Keratinocyte (primary cell): Measurements from ENCODE around the gene GNB3.

Experiments
- EZH2 ChIP-seq: IDR thresholded peaks from one replicate; pipeline ENCODE4 v1.6.1; 2012; ENCODE audit warnings: inconsistent platforms, mild to moderate bottlenecking, low read length, moderate library complexity
- TF ChIP-seq, protein P1 (sequence below), 3 experiments: IDR thresholded peaks in 1 of 3; conservative IDR thresholded peaks in 1 of 3; optimal IDR thresholded peaks in 1 of 3; 2 replicates in 2 of 3; 3 replicates in 1 of 3; pipeline versions ENCODE3 to v1.5.1; 2011; ENCODE audit warnings: low read length in 3 of 3, mild to moderate bottlenecking in 3 of 3, moderate library complexity in 2 of 3, control low read depth in 1 of 3, inconsistent platforms in 1 of 3; ENCODE audit not compliant: insufficient read depth in 2 of 3; ENCODE audit errors: extremely low read depth in 1 of 3

DNA sequence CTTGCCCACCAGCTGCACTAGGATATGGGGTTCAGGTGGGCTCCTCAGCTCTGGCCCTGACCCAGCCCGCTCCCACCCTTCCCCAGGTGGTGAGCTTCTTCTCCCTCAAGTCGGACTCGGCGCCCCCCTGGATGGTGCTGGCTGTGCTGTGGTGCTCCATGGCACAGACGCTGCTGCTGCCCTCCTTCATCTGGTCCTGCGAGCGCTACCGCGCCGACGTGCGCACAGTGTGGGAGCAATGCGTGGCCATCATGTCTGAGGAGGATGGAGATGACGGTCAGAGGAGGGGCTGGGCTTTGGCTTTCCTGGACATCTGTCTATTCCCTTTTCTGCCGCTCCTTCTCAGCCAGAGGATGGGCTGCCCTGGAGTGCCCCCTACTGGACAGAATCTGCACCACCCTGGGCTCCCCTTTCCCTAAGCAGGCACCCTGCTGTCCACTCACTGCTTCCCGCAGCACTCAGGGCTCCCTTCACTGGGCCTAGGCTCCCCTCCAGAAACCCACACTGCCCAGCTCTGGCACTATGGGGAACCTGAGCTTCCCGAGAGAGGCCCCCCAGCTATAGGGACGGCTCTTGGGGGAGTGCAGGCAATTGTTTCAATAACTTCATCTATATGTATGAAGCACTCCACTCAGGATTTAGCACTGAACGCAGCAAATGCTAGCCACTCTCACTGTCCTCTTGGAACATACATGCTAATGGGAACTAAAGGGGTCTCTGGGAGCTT lies 15.2 kb upstream of the GNB3 start:
- TF ChIP-seq, protein P1, sequence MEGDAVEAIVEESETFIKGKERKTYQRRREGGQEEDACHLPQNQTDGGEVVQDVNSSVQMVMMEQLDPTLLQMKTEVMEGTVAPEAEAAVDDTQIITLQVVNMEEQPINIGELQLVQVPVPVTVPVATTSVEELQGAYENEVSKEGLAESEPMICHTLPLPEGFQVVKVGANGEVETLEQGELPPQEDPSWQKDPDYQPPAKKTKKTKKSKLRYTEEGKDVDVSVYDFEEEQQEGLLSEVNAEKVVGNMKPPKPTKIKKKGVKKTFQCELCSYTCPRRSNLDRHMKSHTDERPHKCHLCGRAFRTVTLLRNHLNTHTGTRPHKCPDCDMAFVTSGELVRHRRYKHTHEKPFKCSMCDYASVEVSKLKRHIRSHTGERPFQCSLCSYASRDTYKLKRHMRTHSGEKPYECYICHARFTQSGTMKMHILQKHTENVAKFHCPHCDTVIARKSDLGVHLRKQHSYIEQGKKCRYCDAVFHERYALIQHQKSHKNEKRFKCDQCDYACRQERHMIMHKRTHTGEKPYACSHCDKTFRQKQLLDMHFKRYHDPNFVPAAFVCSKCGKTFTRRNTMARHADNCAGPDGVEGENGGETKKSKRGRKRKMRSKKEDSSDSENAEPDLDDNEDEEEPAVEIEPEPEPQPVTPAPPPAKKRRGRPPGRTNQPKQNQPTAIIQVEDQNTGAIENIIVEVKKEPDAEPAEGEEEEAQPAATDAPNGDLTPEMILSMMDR (optimal IDR thresholded peaks at IDR 0.05 in 1 of 3, IDR thresholded peaks at IDR 0.05 in 1 of 3, conservative IDR thresholded peaks at IDR 0.05 in 1 of 3; ENCODE audit: extremely low read depth in 1 of 3, insufficient read depth in 2 of 3, low read length in 3 of 3) = peak in 2 of 3 experiments; percentile 94 to 96
- peak; percentile 32 for TF ChIP-seq EZH2
